IMR-90 (cell line): Measurements from ENCODE around the gene USP24. TPM values are rescaled to one million over a fixed set of nuclear protein-coding genes. Genes with fewer than 3 reads are reported as not detected.

ENCODE experiments used
- ATAC-seq: fragments of 200-7000 bp; cut with Tn5 transposase; 2 replicates; pipeline ENCODE4 v1.9.1; 2020; ENCODE audit warnings: low read depth, mild to moderate bottlenecking, moderate library complexity
- BruUV-seq: library from RNA; stranded (reverse); fragments of 400-500 nt; replicated peaks from 2 replicates; lab custom pipeline; 2021; lab: Mats Ljungman, UMichigan
- CTCF ChIA-PET: fragments of 300-600 bp; formaldehyde crosslinking; extraction: SDS; loops from one replicate; lab custom pipeline; 2021; ENCODE audit warnings: antibody characterized with exemption; lab: Yijun Ruan, JAX
- POLR2A ChIA-PET: fragments of 300-600 bp; sonication (Branson Sonifier 250); formaldehyde crosslinking; loops from one replicate; lab custom pipeline; 2022; ENCODE audit warnings: antibody characterized with exemption; ENCODE audit not compliant: unreplicated experiment; lab: Charles Lee
- DNase-seq: peaks from one replicate; pipeline ENCODE4 v3.0.0; 2013
- H2AFZ ChIP-seq: replicated peaks from 2 replicates; pipeline ENCODE3; 2013; ENCODE audit warnings: low read length, mild to moderate bottlenecking; ENCODE audit not compliant: poor library complexity
- H2AK5ac ChIP-seq: 2 replicates; pipeline ENCODE4 v1.6.1; 2013; ENCODE audit warnings: low read depth, low read length, inconsistent platforms
- H2AK9ac ChIP-seq: replicated peaks from 2 replicates; pipeline ENCODE3; 2013; ENCODE audit warnings: mild to moderate bottlenecking, low read depth, low read length, moderate library complexity; ENCODE audit not compliant: poor library complexity
- H2BK120ac ChIP-seq: 2 replicates; pipeline ENCODE4 v1.6.1; 2013; ENCODE audit warnings: low read depth, low read length, inconsistent platforms
- H2BK15ac ChIP-seq: 3 replicates; pipeline ENCODE4 v1.6.1; 2013; ENCODE audit warnings: low read depth, low read length, inconsistent platforms
- H2BK20ac ChIP-seq: 2 replicates; pipeline ENCODE4 v1.6.1; 2013; ENCODE audit warnings: low read depth, mild to moderate bottlenecking, inconsistent platforms, low read length, moderate library complexity
- H2BK5ac ChIP-seq: 2 replicates; pipeline ENCODE4 v1.6.1; 2013; ENCODE audit warnings: mild to moderate bottlenecking, low read depth, low read length, inconsistent platforms; ENCODE audit not compliant: poor library complexity, severe bottlenecking
- H3K14ac ChIP-seq: replicated peaks from 2 replicates; pipeline ENCODE4 v1.6.1; 2013; ENCODE audit warnings: low read depth, low read length, inconsistent platforms
- H3K18ac ChIP-seq: 2 replicates; pipeline ENCODE4 v1.6.1; 2013; ENCODE audit warnings: low read depth, low read length, control low read depth
- H3K23ac ChIP-seq: 2 replicates; pipeline ENCODE4 v1.6.1; 2013; ENCODE audit warnings: low read depth, low read length, inconsistent platforms
- H3K27ac ChIP-seq: 2 replicates; pipeline ENCODE4 v1.5.1; 2013; ENCODE audit warnings: mild to moderate bottlenecking, control low read depth, low read length; ENCODE audit not compliant: insufficient read depth
- H3K27me3 ChIP-seq: 2 replicates; pipeline ENCODE4 v1.6.1; 2013; ENCODE audit warnings: low read length; ENCODE audit not compliant: control insufficient read depth, insufficient read depth
- H3K36me3 ChIP-seq: 2 replicates; pipeline ENCODE4 v1.6.1; 2013; ENCODE audit warnings: low read length, mixed read lengths; ENCODE audit not compliant: control insufficient read depth, insufficient read depth
- H3K4ac ChIP-seq: 2 replicates; pipeline ENCODE4 v1.6.1; 2013; ENCODE audit warnings: low read depth, low read length, inconsistent platforms
- H3K4me1 ChIP-seq: 2 replicates; pipeline ENCODE4 v1.6.1; 2013; ENCODE audit warnings: low read length, mixed read lengths; ENCODE audit not compliant: control insufficient read depth, insufficient read depth
- H3K4me2 ChIP-seq: 2 replicates; pipeline ENCODE4 v1.6.1; 2013; ENCODE audit warnings: low read depth, mild to moderate bottlenecking, control low read depth, low read length, moderate library complexity
- H3K4me3 ChIP-seq: 2 replicates; pipeline ENCODE4 v1.5.1; 2013; ENCODE audit warnings: low read depth, mild to moderate bottlenecking, control low read depth, low read length, moderate library complexity; ENCODE audit not compliant: insufficient read depth
- H3K56ac ChIP-seq: 2 replicates; pipeline ENCODE4 v1.6.1; 2013; ENCODE audit warnings: low read length, inconsistent platforms; ENCODE audit not compliant: insufficient read depth; ENCODE audit errors: extremely low read depth
- H3K79me1 ChIP-seq, 2 experiments: 2 replicates each; pipeline ENCODE4 v1.6.1; 2013; ENCODE audit warnings: low read length in 2 of 2, inconsistent platforms in 1 of 2, low read depth in 1 of 2
- H3K9ac ChIP-seq: 2 replicates; pipeline ENCODE4 v1.6.1; 2013; ENCODE audit warnings: low read depth, low read length, control low read depth
- H3K9me1 ChIP-seq: 2 replicates; pipeline ENCODE4 v1.6.1; 2013; ENCODE audit warnings: low read length, inconsistent platforms; ENCODE audit not compliant: insufficient read depth
- H3K9me3 ChIP-seq: 2 replicates; pipeline ENCODE4 v1.6.1; 2013; ENCODE audit warnings: low read length; ENCODE audit not compliant: control insufficient read depth, insufficient read depth
- H4K20me1 ChIP-seq: 2 replicates; pipeline ENCODE4 v1.6.1; 2013; ENCODE audit warnings: low read length, inconsistent platforms; ENCODE audit not compliant: insufficient read depth
- H4K5ac ChIP-seq: 2 replicates; pipeline ENCODE4 v1.6.1; 2013; ENCODE audit warnings: mild to moderate bottlenecking, low read depth, low read length, control low read depth
- H4K8ac ChIP-seq, 2 experiments: 2 replicates each; pipeline ENCODE4 v1.6.1; 2013; ENCODE audit warnings: low read depth in 2 of 2, low read length in 2 of 2, control low read depth in 1 of 2, inconsistent platforms in 1 of 2
- H4K91ac ChIP-seq: 2 replicates; pipeline ENCODE4 v1.6.1; 2013; ENCODE audit warnings: low read depth, low read length, inconsistent platforms; ENCODE audit not compliant: insufficient read depth
- BHLHE40 ChIP-seq: fragments of 150-350 bp; IDR thresholded peaks from 2 replicates; pipeline ENCODE4 v1.6.1; 2016; ENCODE audit warnings: mild to moderate bottlenecking, low read depth, low read length
- FOS ChIP-seq: fragments of 150-350 bp; IDR thresholded peaks from 2 replicates; pipeline ENCODE4 v1.6.1; 2016; ENCODE audit warnings: low read depth, low read length
- MAZ ChIP-seq: IDR thresholded peaks from 2 replicates; pipeline ENCODE4 v1.6.1; 2012; ENCODE audit warnings: low read depth, mild to moderate bottlenecking, low read length, improper control_type of control experiment, moderate library complexity, borderline replicate concordance
- MXI1 ChIP-seq: IDR thresholded peaks from 2 replicates; pipeline ENCODE4 v1.6.1; 2012; ENCODE audit warnings: low read depth, mild to moderate bottlenecking, low read length, moderate library complexity, borderline replicate concordance
- POLR2A ChIP-seq: IDR thresholded peaks from 2 replicates; pipeline ENCODE4 v1.6.1; 2012; ENCODE audit warnings: mild to moderate bottlenecking, low read depth, low read length
- RAD21 ChIP-seq: IDR thresholded peaks from 2 replicates; pipeline ENCODE4 v1.6.1; 2012; ENCODE audit warnings: low read length, improper control_type of control experiment
- RFX5 ChIP-seq: IDR thresholded peaks from 2 replicates; pipeline ENCODE4 v1.8.0; 2012; ENCODE audit warnings: low read depth, mild to moderate bottlenecking, low read length, moderate library complexity
- WGBS, 2 experiments: methylation state at CpG; one replicate each; pipeline versions ENCODE4 v1.1.5 to v1.1.7; 2013; ENCODE audit warnings: missing lambda C conversion rate in 2 of 2; ENCODE audit not compliant: insufficient read length in 1 of 2; ENCODE audit errors: extremely low coverage in 2 of 2; 5-methylcytosine and 5-hydroxymethylcytosine counted together
- dilution Hi-C: fragments of 300-500 bp; cut with HindIII; formaldehyde crosslinking; loops from one replicate; pipeline ENCODE4 v1.14.3; 2018; ENCODE audit warnings: low sequenced_read_pairs; ENCODE audit not compliant: unreplicated experiment
- in situ Hi-C: fragments of 300-500 bp; cut with MboI; formaldehyde crosslinking; loops from 3 replicates; pipeline ENCODE4 v1.14.3; 2019; ENCODE audit warnings: low sequenced_read_pairs, inconsistent platforms, mixed read lengths
- intact Hi-C: fragments of 100-400 bp; cut with micrococcal nuclease; formaldehyde crosslinking; loops from 2 replicates; pipeline ENCODE4 v1.10.0; 2022
- polyA plus RNA-seq, 3 experiments: library from polyadenylated mRNA; depleted of rRNA; stranded (reverse); fragments of >200 nt; gene quantifications; 2 replicates each; pipeline ENCODE4 v1.2.3, GENCODE V29; 2012; ENCODE audit warnings: low replicate concordance in 1 of 3
- total RNA-seq: library from RNA; depleted of rRNA; stranded (reverse); fragments of >200 nt; gene quantifications from 2 replicates; pipeline ENCODE4 v1.2.3, GENCODE V29; 2012

The USP24 gene
- total and polyA plus RNA-seq, 2 of the 4 experiments (the other 2 are of a cell fraction) = 8.4 to 36.7 TPM

DNA sequence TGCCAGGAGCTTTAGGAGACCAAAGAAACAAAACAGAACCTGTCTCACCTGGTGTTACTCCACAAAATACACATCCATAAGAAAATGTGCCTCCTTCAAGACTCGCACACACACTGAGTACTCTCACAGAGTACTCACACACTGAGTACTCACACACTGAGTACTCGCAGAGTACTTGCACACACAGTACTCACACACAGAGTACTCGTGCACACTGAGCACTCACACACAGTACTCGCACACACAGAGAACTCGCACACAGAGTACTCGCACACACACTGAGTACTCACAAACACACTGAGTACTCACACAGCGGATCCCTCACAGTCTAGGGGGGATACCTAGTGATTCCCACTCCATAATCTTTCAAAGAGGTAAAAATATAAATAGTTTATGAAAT is 135.5 kb downstream of the USP24 start:
- H3K27me3 ChIP-seq = no peaks in the 10 kb centered on the region
- 100% methylated on average over 3 of the region's 7 CpGs; no CpG with 5 or more reads in 1 of the 2 experiments for WGBS, 2 experiments
- CTCF ChIA-PET = no interaction called here
- DNase-seq (no peak), ATAC-seq (no peak)
- no peak for TF ChIP-seq FOS
- no peak for TF ChIP-seq POLR2A
- no peak for TF ChIP-seq RFX5
- TF ChIP-seq RAD21 = no peak
- TF ChIP-seq MXI1 = no peak
- TF ChIP-seq MAZ = no peak
- TF ChIP-seq BHLHE40 = no peak
- no peak overlapping the region for H2BK5ac ChIP-seq
- no peak overlapping the region for H3K9ac ChIP-seq
- no peak overlapping the region for H3K27ac ChIP-seq
- no peak overlapping the region for H2BK120ac ChIP-seq
- H3K4ac ChIP-seq = no peak overlapping the region
- no peak overlapping the region for H4K8ac ChIP-seq
- no peak overlapping the region for H3K4me3 ChIP-seq
- peaks cover 33% of the 10 kb centered on the region for H3K36me3 ChIP-seq
- H2AFZ ChIP-seq = no peak overlapping the region
- in situ Hi-C loops (no loop called here), dilution Hi-C loops (no loop called here), intact Hi-C loops (no loop called here)
- no peak overlapping the region for H2BK15ac ChIP-seq
- no peak overlapping the region for H2AK5ac ChIP-seq
- H3K4me2 ChIP-seq = no peak overlapping the region
- H2AK9ac ChIP-seq = no peak overlapping the region
- H4K20me1 ChIP-seq = peaks cover 6% of the 10 kb centered on the region; the same call in 1 of the 2 replicates
- H3K4me1 ChIP-seq = peaks cover 4% of the 10 kb centered on the region
- no peak overlapping the region for H3K56ac ChIP-seq
- H3K14ac ChIP-seq = no peak overlapping the region
- H2BK20ac ChIP-seq = no peak overlapping the region
- no peak overlapping the region for H4K5ac ChIP-seq
- POLR2A ChIA-PET = no interaction called here
- peak overlapping the region; percentile 44; the same call in 1 of the 2 replicates for H3K23ac ChIP-seq
- H3K9me1 ChIP-seq = peaks cover 4% of the 10 kb centered on the region; the same call in 1 of the 2 replicates
- no peak overlapping the region for H4K91ac ChIP-seq
- no peaks in the 10 kb centered on the region for H3K9me3 ChIP-seq
- no peak overlapping the region for H3K18ac ChIP-seq
- BruUV-seq = no TSS peak
- H3K79me1 ChIP-seq = peaks cover 7 to 18% of the 10 kb centered on the region in 2 experiments; a peak in 3 of 4 replicates
